ENCODE data around the gene CXCR5. TPM values are rescaled to one million over a fixed set of nuclear protein-coding genes. Genes with fewer than 3 reads are reported as not detected.

The CXCR5 gene
- total and polyA plus RNA-seq, 10 of the 15 experiments (the other 5 are each of a cell fraction or from before 2014, with no cell fraction given), result 0.03 to 0.63 (median 0.25) TPM

DNA sequence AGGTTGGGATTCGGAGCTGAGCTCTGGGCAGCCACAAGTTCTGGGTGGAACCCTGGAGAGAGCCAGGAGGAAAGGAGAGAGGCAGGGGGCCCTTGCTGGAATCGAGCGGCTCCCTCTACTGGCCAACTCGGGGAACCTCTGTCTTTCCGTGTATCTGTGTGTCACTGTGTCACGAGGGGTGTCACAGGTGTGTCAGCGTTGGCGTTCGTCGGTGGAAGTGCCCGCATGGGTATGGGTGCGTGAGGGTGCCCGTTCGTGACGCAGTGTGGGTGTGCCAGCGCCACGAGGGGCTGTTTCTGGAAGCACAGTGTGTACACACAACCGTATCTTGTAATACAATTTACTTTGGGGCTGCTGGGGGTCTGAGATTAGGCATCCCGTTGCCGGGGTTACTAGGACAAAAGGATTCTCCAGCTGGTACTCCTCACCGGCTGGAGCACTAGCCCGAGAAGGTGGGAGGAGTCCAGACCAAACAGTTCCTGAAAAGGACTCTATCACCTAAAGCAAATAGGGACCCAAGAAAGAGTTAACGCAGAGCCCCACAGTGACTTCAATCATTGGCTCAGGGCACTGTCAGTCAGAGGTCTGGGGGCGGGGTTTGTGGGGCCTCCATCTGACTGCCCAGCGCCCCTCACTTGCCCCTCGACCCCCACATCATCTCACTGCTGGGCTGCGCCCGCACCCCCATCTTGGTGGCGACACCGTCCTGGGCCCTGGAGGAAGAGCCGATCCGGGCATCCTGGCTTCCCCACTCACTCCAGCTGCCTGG, 44.6 kb downstream of the CXCR5 start (continued):
- TF ChIP-seq, protein P1, sequence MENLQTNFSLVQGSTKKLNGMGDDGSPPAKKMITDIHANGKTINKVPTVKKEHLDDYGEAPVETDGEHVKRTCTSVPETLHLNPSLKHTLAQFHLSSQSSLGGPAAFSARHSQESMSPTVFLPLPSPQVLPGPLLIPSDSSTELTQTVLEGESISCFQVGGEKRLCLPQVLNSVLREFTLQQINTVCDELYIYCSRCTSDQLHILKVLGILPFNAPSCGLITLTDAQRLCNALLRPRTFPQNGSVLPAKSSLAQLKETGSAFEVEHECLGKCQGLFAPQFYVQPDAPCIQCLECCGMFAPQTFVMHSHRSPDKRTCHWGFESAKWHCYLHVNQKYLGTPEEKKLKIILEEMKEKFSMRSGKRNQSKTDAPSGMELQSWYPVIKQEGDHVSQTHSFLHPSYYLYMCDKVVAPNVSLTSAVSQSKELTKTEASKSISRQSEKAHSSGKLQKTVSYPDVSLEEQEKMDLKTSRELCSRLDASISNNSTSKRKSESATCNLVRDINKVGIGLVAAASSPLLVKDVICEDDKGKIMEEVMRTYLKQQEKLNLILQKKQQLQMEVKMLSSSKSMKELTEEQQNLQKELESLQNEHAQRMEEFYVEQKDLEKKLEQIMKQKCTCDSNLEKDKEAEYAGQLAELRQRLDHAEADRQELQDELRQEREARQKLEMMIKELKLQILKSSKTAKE (IDR thresholded peaks at IDR 0.05; ENCODE audit: low read depth, poor library complexity, severe bottlenecking), result peak; percentile 57
- no peak for TF ChIP-seq ZNF274 (IDR thresholded peaks at IDR 0.05; ENCODE audit: insufficient read depth, insufficient read length)
- TF ChIP-seq CBX3 (IDR thresholded peaks at IDR 0.05; ENCODE audit: borderline replicate concordance, low read depth), result no peak
- TF ChIP-seq, protein P2, sequence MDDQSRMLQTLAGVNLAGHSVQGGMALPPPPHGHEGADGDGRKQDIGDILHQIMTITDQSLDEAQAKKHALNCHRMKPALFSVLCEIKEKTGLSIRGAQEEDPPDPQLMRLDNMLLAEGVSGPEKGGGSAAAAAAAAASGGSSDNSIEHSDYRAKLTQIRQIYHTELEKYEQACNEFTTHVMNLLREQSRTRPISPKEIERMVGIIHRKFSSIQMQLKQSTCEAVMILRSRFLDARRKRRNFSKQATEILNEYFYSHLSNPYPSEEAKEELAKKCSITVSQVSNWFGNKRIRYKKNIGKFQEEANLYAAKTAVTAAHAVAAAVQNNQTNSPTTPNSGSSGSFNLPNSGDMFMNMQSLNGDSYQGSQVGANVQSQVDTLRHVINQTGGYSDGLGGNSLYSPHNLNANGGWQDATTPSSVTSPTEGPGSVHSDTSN (IDR thresholded peaks at IDR 0.05; ENCODE audit: insufficient replicate concordance, low read depth, low read length), result peak; percentile 99
- no peak for TF ChIP-seq CHD1 (IDR thresholded peaks at IDR 0.05; ENCODE audit: low read depth, low read length)
- TF ChIP-seq, protein P3, sequence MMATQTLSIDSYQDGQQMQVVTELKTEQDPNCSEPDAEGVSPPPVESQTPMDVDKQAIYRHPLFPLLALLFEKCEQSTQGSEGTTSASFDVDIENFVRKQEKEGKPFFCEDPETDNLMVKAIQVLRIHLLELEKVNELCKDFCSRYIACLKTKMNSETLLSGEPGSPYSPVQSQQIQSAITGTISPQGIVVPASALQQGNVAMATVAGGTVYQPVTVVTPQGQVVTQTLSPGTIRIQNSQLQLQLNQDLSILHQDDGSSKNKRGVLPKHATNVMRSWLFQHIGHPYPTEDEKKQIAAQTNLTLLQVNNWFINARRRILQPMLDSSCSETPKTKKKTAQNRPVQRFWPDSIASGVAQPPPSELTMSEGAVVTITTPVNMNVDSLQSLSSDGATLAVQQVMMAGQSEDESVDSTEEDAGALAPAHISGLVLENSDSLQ (IDR thresholded peaks at IDR 0.05), result peak; percentile 99
- TF ChIP-seq ZNF384 (IDR thresholded peaks at IDR 0.05; ENCODE audit: borderline replicate concordance, low read depth, low read length), result peak; percentile 28; the same call in 1 of the 2 replicates
- no peak for TF ChIP-seq RELA (IDR thresholded peaks at IDR 0.05; ENCODE audit: borderline replicate concordance, partially characterized antibody)
- no peak for TF ChIP-seq ESRRA (IDR thresholded peaks at IDR 0.05; ENCODE audit: low read length)
- TF ChIP-seq, protein P4, sequence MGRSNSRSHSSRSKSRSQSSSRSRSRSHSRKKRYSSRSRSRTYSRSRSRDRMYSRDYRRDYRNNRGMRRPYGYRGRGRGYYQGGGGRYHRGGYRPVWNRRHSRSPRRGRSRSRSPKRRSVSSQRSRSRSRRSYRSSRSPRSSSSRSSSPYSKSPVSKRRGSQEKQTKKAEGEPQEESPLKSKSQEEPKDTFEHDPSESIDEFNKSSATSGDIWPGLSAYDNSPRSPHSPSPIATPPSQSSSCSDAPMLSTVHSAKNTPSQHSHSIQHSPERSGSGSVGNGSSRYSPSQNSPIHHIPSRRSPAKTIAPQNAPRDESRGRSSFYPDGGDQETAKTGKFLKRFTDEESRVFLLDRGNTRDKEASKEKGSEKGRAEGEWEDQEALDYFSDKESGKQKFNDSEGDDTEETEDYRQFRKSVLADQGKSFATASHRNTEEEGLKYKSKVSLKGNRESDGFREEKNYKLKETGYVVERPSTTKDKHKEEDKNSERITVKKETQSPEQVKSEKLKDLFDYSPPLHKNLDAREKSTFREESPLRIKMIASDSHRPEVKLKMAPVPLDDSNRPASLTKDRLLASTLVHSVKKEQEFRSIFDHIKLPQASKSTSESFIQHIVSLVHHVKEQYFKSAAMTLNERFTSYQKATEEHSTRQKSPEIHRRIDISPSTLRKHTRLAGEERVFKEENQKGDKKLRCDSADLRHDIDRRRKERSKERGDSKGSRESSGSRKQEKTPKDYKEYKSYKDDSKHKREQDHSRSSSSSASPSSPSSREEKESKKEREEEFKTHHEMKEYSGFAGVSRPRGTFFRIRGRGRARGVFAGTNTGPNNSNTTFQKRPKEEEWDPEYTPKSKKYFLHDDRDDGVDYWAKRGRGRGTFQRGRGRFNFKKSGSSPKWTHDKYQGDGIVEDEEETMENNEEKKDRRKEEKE (IDR thresholded peaks at IDR 0.05), result no peak
- no peak for TF ChIP-seq TCF7 (IDR thresholded peaks at IDR 0.05; ENCODE audit: borderline replicate concordance)
- TF ChIP-seq POLR2AphosphoS2 (IDR thresholded peaks at IDR 0.05; ENCODE audit: low read depth, low read length), result no peak
- peak; percentile 93 for TF ChIP-seq SMARCA5 (IDR thresholded peaks at IDR 0.05)
- TF ChIP-seq, protein P5, sequence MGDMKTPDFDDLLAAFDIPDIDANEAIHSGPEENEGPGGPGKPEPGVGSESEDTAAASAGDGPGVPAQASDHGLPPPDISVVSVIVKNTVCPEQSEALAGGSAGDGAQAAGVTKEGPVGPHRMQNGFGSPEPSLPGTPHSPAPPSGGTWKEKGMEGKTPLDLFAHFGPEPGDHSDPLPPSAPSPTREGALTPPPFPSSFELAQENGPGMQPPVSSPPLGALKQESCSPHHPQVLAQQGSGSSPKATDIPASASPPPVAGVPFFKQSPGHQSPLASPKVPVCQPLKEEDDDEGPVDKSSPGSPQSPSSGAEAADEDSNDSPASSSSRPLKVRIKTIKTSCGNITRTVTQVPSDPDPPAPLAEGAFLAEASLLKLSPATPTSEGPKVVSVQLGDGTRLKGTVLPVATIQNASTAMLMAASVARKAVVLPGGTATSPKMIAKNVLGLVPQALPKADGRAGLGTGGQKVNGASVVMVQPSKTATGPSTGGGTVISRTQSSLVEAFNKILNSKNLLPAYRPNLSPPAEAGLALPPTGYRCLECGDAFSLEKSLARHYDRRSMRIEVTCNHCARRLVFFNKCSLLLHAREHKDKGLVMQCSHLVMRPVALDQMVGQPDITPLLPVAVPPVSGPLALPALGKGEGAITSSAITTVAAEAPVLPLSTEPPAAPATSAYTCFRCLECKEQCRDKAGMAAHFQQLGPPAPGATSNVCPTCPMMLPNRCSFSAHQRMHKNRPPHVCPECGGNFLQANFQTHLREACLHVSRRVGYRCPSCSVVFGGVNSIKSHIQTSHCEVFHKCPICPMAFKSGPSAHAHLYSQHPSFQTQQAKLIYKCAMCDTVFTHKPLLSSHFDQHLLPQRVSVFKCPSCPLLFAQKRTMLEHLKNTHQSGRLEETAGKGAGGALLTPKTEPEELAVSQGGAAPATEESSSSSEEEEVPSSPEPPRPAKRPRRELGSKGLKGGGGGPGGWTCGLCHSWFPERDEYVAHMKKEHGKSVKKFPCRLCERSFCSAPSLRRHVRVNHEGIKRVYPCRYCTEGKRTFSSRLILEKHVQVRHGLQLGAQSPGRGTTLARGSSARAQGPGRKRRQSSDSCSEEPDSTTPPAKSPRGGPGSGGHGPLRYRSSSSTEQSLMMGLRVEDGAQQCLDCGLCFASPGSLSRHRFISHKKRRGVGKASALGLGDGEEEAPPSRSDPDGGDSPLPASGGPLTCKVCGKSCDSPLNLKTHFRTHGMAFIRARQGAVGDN (IDR thresholded peaks at IDR 0.05), result peak; percentile 62
- TF ChIP-seq SMC3 (IDR thresholded peaks at IDR 0.05; ENCODE audit: borderline replicate concordance, low read length), result peak; percentile 63
- no peak for TF ChIP-seq CBFB (IDR thresholded peaks at IDR 0.05; ENCODE audit: low read depth)
- TF ChIP-seq TCF3 (IDR thresholded peaks at IDR 0.05; ENCODE audit: borderline replicate concordance, insufficient read depth, low read depth, low read length), result peak; percentile 85; the same call in 1 of the 2 replicates
- peak; percentile 62; the same call in 1 of the 2 replicates for TF ChIP-seq PAX5 (IDR thresholded peaks at IDR 0.05; ENCODE audit: borderline replicate concordance, low read depth, low read length)
